ENCODE data around the gene SCAMP2.

- TF ChIP-seq CTCF (IDR thresholded peaks at IDR 0.05) (no peak), POLR2A (IDR thresholded peaks at IDR 0.05) (no peak)
Measured at GRCh38 chr15:74896316-74896715, 23.2 kb upstream of the SCAMP2 start.
